ENCODE measurements around the gene ACKR3.

GRCh38 chr2:236576953-236577352 lies 7.3 kb downstream of the ACKR3 start:
- no peak for TF ChIP-seq POLR2AphosphoS2 (IDR thresholded peaks at IDR 0.05; ENCODE audit: low read depth, low read length)
- TF ChIP-seq ZNF274 (IDR thresholded peaks at IDR 0.05; ENCODE audit: insufficient read depth, insufficient read length): no peak
- TF ChIP-seq BCL11A (IDR thresholded peaks at IDR 0.05; ENCODE audit: low read depth, low read length): no peak
- TF ChIP-seq SMAD1 (IDR thresholded peaks at IDR 0.05; ENCODE audit: low read depth, partially characterized antibody): no peak
- TF ChIP-seq CTCF (IDR thresholded peaks at IDR 0.05 in 2 of 3, conservative IDR thresholded peaks at IDR 0.05 in 1 of 3; ENCODE audit: control insufficient read depth in 2 of 3, extremely low read depth in 1 of 3, insufficient read depth in 1 of 3, low read depth in 3 of 3, low read length in 3 of 3): no peak
- no peak for TF ChIP-seq RBBP5 (conservative IDR thresholded peaks at IDR 0.05)
- TF ChIP-seq SREBF2 (IDR thresholded peaks at IDR 0.05; ENCODE audit: low read length): no peak
